MM.1S (cell line): ENCODE results near the gene PADI1.

Experiments used
- EZH2 ChIP-seq: fragments of 300-600 bp; sonication (generic); optimal IDR thresholded peaks from 2 replicates; pipeline ENCODE3; 2017; ENCODE audit warnings: low read depth, mild to moderate bottlenecking, antibody characterized with exemption, low read length, mixed read lengths
- TF ChIP-seq, protein P1 (sequence below): fragments of 300-600 bp; sonication (generic); IDR thresholded peaks from 2 replicates; pipeline ENCODE4 v1.5.1; 2016; ENCODE audit warnings: antibody characterized with exemption, low read length, mixed read lengths

DNA sequence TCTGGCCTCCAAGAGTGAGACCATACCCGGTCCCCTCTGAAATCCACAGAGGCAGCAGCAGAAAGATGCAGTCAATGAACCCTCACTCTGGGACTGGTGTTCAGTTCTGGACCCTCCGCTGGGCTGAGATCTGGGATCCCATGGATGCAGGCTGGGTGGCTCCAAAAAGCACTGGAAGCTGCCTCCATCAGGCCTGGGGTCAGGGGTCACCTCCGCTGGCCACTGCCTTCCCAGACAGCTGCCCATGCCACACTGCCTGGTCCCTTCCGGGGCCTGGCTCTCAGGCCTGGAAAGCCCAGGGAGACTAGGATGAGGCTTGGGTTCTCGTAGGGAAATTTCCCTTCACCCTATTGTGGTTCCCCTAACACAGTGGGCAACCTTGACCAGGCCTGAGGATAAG is 81.7 kb downstream of the PADI1 start:
- TF ChIP-seq, protein P1, sequence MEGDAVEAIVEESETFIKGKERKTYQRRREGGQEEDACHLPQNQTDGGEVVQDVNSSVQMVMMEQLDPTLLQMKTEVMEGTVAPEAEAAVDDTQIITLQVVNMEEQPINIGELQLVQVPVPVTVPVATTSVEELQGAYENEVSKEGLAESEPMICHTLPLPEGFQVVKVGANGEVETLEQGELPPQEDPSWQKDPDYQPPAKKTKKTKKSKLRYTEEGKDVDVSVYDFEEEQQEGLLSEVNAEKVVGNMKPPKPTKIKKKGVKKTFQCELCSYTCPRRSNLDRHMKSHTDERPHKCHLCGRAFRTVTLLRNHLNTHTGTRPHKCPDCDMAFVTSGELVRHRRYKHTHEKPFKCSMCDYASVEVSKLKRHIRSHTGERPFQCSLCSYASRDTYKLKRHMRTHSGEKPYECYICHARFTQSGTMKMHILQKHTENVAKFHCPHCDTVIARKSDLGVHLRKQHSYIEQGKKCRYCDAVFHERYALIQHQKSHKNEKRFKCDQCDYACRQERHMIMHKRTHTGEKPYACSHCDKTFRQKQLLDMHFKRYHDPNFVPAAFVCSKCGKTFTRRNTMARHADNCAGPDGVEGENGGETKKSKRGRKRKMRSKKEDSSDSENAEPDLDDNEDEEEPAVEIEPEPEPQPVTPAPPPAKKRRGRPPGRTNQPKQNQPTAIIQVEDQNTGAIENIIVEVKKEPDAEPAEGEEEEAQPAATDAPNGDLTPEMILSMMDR, result no peak
- no peak for TF ChIP-seq EZH2
